Subcutaneous adipose tissue (tissue), 4 donors: ENCODE results near the gene LRP6. TPM values are rescaled to one million over a fixed set of nuclear protein-coding genes. Genes with fewer than 3 reads are reported as not detected.

Experiments used
- CTCF ChIP-seq: fragments of 450-650 bp; IDR thresholded peaks from one replicate; pipeline ENCODE4 v1.5.1; 2016; ENCODE audit warnings: low read depth, mild to moderate bottlenecking, control low read depth, antibody characterized with exemption, moderate library complexity
- total RNA-seq, 4 donors: library from RNA; depleted of rRNA; stranded (reverse); fragments of >200 nt; gene quantifications; one replicate each; pipeline ENCODE4 v1.1.0, GENCODE V29; 2016

LRP6 gene
- total RNA-seq, 4 donors from 2014 or later: 21.5 to 29.7 (median 23.5) TPM

- TF ChIP-seq CTCF: no peak
Observed at GRCh38 chr12:12202747-12203146, 64.1 kb downstream of the LRP6 start.

GRCh38 chr12:12202105-12202504 is 64.7 kb downstream of the LRP6 start:
- no peak for TF ChIP-seq CTCF

GRCh38 chr12:12201274-12201758 is 65.5 kb downstream of the LRP6 start:
- no peak for TF ChIP-seq CTCF

- no peak for TF ChIP-seq CTCF
Observed at GRCh38 chr12:12200363-12200762, 66.5 kb downstream of the LRP6 start.

GRCh38 chr12:12198124-12198523 is 68.7 kb downstream of the LRP6 start:
- no peak for TF ChIP-seq CTCF

GRCh38 chr12:12197128-12197527 is 69.7 kb downstream of the LRP6 start:
- no peak for TF ChIP-seq CTCF

- no peak for TF ChIP-seq CTCF
Observed at GRCh38 chr12:12195516-12195915, 71.3 kb downstream of the LRP6 start.

GRCh38 chr12:12195081-12195480 is 71.8 kb downstream of the LRP6 start:
- TF ChIP-seq CTCF: no peak
